HG02678 (cell line): ENCODE measurements around the gene TSPAN9.

Experiments
- ATAC-seq: cut with Tn5 transposase; IDR thresholded peaks from one replicate; pipeline ENCODE4 v1.9.1; 2021; ENCODE audit warnings: mild to moderate bottlenecking, moderate library complexity; ENCODE audit not compliant: unreplicated experiment

TSPAN9 gene

DNA sequence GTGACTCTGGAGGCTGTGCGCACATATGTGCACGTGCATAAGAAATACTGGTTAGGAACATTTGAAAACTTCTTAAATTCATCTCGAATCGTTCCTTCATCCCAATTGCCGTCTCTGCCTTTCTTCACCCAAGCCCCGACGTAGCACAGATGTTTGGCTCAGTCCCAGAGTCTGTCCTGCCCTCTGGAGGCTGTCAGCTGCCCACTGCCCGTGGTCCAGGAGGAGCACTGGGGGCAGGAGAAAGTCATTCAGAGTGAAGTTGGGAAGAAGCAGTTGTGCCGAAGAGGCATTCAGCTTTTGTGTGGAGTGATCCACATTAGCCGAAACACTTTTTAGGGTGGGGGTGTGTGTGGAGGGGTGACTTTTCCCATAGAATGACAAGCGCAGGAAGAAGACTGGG, 124.9 kb downstream of the TSPAN9 start:
- ATAC-seq = no peak

DNA sequence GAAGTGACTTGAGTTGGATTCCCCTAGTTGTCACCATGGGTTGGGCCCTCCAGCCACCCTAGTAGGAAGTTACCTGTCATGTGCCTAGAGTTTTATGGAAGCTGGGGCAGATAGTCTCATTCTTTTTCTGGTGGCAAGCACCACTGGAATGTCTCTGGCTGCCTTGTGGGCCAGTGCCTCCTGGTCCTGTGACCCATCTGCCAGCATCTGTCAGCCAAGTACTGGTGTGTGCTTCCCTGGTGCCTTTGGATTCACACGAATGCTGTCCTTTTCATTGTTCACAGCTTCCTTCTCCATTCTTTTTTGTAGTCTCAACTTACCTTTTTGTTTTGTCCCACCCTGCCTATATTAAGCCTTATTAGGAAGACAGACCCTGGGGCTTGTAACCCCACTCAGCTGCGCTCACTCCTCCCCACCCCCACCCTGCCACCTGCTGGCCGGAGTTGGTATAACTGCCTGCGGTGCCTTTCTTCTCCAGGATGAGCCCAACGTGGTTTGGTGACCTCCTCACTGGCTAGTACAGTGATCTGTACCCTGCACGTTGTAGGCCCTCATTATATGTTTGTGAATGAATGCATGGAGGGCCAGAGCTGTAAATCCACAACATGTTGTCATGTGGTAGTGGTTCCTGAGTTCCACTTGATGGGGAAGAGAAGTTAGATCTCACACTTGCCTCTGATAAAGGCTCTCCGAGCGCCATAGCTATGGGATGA, 125.7 kb downstream of the TSPAN9 start:
- no peak for ATAC-seq

- ATAC-seq = no peak
These were observed 126.5 kb downstream of the TSPAN9 start for GRCh38 chr12:3203713-3204112.

DNA sequence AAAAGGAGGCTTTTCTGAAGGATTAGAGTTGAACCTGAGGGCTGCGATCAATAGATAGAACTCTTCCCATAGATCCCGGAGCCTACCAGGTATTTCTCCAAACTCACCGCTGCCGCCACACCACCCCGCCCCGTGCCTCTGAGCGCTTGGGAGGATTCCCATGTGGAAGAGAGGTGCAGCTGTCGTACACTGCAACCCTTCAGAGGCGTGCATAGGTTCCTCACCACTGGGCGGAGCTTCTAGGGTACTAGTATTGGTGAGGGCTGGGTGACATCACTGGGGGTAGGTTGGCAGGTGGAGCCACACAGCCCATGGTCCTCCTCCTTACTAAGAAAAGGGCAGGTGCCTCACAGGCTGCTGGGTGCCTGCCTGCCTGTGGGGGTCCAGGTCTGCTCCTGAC, 127.0 kb downstream of the TSPAN9 start:
- no peak for ATAC-seq

- ATAC-seq = no peak
These were observed 127.8 kb downstream of the TSPAN9 start for GRCh38 chr12:3204730-3205531.

- no peak for ATAC-seq
These were observed 128.8 kb downstream of the TSPAN9 start for GRCh38 chr12:3205742-3206519.

GRCh38 chr12:3206536-3207072, 129.4 kb downstream of the TSPAN9 start:
- no peak for ATAC-seq

DNA sequence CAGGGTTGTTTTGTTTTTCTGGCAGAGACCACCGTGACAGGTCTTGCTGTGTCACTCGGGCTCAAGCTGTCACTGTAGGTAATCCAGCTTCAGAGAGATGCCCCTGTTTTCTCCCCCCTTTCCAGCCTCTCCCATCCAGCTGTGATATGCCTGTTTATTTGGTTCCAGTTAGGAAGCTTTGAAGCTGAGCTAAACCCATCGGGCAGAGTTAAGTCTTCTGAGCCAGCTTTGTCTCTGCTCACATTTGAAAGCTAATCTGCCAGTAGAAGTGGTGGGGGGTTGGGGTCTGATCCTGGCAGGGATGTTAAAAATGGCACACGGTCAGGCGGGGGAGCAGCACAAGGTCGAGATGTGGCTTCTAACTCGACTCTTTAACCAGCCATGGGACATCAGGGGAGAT, 130.0 kb downstream of the TSPAN9 start:
- ATAC-seq = no peak

DNA sequence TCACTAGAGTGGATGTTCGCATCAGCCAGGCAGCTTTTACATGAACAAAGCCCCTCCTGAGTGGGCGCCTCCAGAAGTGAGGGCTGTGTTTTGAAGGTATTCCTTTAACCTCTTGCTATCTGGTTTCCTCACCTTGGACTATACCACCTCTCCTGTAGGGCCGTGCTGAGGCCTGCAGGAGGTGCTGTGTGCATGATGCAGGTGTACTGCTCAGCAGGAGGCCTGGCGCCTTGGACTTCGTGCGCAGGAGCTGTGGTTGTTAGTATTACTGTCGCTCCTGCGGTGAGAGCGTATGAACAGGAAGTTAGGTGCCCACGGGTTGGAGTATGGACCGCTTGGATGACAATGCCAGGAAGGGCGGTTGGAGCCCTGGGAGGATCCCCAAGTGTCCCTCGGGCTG, 130.7 kb downstream of the TSPAN9 start:
- no peak for ATAC-seq

DNA sequence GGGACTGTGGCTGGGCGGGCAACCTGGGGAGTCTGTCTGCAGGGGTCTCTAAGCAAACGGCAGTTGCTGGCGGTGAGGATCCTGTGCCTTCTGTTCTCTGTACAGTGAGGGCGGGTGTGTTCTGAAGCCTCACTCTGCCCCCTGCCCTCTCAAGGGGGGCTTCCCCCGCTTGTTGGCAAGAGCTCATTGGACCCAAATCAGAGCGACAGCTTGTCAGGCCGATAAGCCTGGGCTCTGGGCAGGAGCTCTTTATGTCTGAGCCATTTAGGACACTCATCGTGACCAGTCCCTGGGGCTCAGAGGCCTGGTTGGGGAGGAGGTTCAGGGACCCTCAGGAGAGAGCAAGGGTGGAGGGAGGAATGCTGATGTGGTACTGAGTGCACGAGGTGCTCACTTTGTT, 136.0 kb downstream of the TSPAN9 start:
- no peak for ATAC-seq

- ATAC-seq = no peak
These were observed 136.6 kb downstream of the TSPAN9 start for GRCh38 chr12:3213768-3214167.

GRCh38 chr12:3214526-3215365, 137.6 kb downstream of the TSPAN9 start:
- no peak for ATAC-seq

GRCh38 chr12:3215410-3215975, 138.3 kb downstream of the TSPAN9 start:
- ATAC-seq = no peak

GRCh38 chr12:3216097-3216496, 138.9 kb downstream of the TSPAN9 start:
- ATAC-seq = no peak

DNA sequence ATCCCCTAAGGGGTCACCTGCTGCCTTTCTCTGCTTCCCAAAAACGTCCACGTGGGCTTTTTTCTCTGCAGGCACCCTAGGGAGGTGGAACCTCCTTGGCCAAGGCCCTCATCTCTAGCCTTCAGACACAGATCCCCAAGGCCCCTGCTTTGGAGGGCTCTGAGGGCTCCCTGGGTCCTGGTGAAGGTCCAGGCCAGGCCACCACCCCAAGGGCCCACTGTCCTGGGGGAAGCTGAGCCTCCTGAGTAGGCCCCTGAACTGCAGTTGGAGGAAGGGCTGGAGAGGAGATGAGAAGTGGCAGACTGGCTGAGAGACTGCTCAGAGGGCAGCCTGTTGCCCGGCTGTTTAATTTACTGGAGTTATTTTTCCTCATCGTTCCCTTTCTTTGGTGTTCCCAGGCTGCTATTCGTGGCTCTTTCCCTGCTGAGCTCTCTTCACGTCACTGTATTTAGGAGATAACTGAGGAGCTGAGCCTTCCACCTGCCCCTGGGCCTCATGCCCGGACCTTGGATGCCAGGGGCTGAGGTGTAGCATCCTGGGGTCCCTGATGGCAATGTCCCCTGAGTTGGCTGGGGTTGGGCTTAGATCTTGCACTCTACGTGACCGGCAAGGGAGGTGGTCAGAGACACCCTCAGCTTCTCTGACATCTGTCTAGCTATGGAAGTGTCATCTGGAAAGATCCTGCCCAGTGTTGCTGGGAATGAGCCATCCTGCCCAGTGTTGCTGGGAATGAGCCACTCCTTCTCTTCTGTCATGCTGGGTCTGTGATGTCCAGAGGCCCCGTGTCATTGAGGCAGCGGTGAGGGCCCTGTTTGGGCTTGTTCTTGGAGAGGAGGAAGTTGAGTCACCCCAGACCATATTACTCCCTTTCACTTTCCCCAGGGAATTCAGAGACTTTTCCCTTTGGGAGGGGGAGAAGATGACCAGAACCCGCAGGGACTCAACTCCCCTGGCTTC, 139.8 kb downstream of the TSPAN9 start:
- no peak for ATAC-seq

DNA sequence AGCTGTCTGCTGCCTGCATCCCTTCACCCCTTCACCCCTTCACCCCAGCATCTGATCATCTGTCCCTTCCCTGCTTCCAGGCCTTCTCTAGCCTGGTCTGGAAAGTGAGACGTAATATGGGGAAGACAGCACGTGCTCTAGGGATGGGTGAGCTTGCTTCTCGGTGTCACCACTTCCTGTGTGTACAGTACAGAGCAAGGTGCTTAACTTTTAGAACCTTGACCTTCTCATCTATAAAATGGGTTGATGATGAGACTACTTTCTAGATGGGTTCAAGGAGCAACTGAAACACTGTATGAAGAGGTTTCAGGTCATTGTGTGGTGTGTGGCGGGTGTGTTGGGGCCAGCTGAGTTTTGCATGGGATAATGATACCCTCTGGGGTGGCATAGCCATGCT, 140.5 kb downstream of the TSPAN9 start:
- no peak for ATAC-seq

DNA sequence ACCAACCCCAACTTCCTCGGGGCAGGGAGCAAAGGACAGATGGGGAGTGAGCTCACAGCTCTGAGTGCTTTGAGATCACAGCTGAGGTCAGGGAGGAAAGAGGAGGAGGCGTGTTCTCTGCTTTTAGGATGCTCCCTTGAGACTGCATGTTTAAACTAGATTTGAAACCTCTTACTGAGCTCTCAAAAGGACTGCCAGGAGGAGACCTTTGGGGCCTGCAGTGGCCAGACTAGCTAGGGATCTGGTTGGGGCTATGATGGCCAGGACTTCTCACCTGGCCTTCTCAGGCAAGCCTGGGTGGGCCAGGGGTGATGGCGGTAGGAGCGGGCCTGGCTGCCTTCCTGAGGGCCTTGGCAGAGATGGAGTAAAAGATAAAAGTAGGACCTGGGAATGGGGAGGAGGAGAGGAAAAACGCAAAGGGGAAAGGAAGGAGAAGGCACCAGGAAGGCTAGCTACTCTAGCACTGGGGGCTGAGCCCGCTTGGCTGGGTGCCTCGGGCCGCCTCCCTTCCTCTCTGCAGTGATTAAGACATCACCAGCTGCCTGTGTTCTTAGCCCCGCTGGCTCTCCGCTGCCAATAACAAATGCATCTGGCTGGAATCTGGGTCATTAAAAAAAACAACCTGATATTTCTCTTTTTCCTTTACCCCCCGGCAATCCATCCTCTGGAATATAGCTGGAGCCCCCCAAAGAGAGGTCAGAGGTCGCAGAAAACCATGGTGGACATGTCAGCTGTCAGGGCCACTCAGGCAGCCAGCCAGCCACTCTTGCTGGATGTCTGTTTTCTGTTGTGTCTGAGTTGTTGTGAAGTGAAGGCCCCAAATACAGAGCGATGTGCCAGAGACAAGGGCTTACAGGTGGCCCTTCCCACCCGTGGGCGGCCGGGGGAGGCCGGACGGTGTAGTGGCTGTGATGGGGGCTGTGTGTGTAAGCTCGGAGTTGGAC, 141.3 kb downstream of the TSPAN9 start:
- no peak for ATAC-seq

DNA sequence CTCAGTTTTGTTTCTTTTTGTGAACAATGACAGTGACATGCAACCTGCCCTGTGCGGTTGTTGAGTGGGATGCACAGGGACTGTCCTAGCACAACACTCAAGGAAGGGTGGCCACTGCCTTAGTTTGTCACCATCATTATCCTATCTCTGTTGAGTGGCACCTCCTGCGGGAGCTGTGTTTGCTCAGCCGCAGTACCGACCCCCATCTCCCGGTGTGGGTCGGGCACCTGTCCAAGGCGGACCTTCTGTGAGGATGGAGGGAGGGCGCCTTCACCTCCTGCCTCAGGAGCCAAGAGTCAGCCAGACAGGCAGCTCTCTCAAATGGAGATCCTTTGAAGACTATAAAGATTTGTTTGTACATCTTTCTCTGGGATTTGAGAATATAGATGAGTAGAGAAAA, 142.1 kb downstream of the TSPAN9 start:
- ATAC-seq = no peak
